Mesenchymal stem cell (in vitro differentiated cells and primary cell): Measurements from ENCODE around the gene FAM76A.

Experiments
- DNase-seq: peaks from one replicate; pipeline ENCODE4 v3.0.0-alpha.2; 2013
- H2AFZ ChIP-seq: one replicate; pipeline ENCODE4 v1.6.1; 2013; ENCODE audit warnings: low read depth, mild to moderate bottlenecking, control low read depth, inconsistent platforms, low read length, moderate library complexity
- H2AK5ac ChIP-seq: 2 replicates; pipeline ENCODE4 v1.6.1; 2013; ENCODE audit warnings: low read length, moderate library complexity, mild to moderate bottlenecking, inconsistent platforms; ENCODE audit not compliant: severe bottlenecking
- H2BK120ac ChIP-seq: one replicate; pipeline ENCODE4 v1.6.1; 2013; ENCODE audit warnings: low read depth, mild to moderate bottlenecking, inconsistent platforms, low read length, moderate library complexity
- H2BK12ac ChIP-seq, 2 experiments: one replicate each; pipeline ENCODE4 v1.6.1; 2013; ENCODE audit warnings: inconsistent platforms in 2 of 2, low read length in 2 of 2, mild to moderate bottlenecking in 2 of 2, moderate library complexity in 2 of 2, control low read depth in 1 of 2
- H2BK15ac ChIP-seq: one replicate; pipeline ENCODE4 v1.6.1; 2013; ENCODE audit warnings: mild to moderate bottlenecking, low read depth, inconsistent platforms; ENCODE audit not compliant: poor library complexity, severe bottlenecking
- H2BK5ac ChIP-seq: 2 replicates; pipeline ENCODE4 v1.6.1; 2013; ENCODE audit warnings: low read depth, mild to moderate bottlenecking, low read length, control low read depth, inconsistent platforms; ENCODE audit not compliant: poor library complexity, severe bottlenecking
- H3K14ac ChIP-seq, 2 experiments: one replicate each; pipeline ENCODE4 v1.6.1; 2013; ENCODE audit warnings: inconsistent platforms in 2 of 2, low read length in 2 of 2, control low read depth in 1 of 2, mild to moderate bottlenecking in 1 of 2, moderate library complexity in 1 of 2
- H3K18ac ChIP-seq, 2 experiments: one replicate each; pipeline ENCODE4 v1.6.1; 2013; ENCODE audit warnings: inconsistent platforms in 2 of 2, low read length in 2 of 2, control low read depth in 1 of 2, low read depth in 1 of 2, mild to moderate bottlenecking in 1 of 2
- H3K23ac ChIP-seq, 2 experiments: one replicate each; pipeline ENCODE4 v1.6.1; 2013; ENCODE audit warnings: inconsistent platforms in 2 of 2, low read length in 2 of 2, mild to moderate bottlenecking in 2 of 2, moderate library complexity in 2 of 2, control low read depth in 1 of 2
- H3K27ac ChIP-seq: 2 replicates; pipeline ENCODE4 v1.5.1; 2013; ENCODE audit warnings: mild to moderate bottlenecking, moderate library complexity, low read length, control low read depth, inconsistent platforms; ENCODE audit not compliant: poor library complexity, severe bottlenecking
- H3K27me3 ChIP-seq, 2 experiments: 2 replicates each; pipeline versions ENCODE4 v1.6.1 to v1.7.0; 2013; ENCODE audit warnings: low read length in 2 of 2, mild to moderate bottlenecking in 2 of 2, moderate library complexity in 2 of 2, control low read depth in 1 of 2, inconsistent platforms in 1 of 2; ENCODE audit not compliant: control insufficient read depth in 1 of 2, insufficient read depth in 1 of 2
- H3K36me3 ChIP-seq, 2 experiments: 2 replicates each; pipeline versions ENCODE4 v1.6.1 to v1.7.0; 2013; ENCODE audit warnings: low read length in 2 of 2, control low read depth in 1 of 2, inconsistent platforms in 1 of 2, low read depth in 1 of 2, mild to moderate bottlenecking in 1 of 2; ENCODE audit not compliant: insufficient read depth in 2 of 2, control insufficient read depth in 1 of 2
- H3K4ac ChIP-seq, 2 experiments: one replicate each; pipeline ENCODE4 v1.6.1; 2013; ENCODE audit warnings: inconsistent platforms in 2 of 2, low read length in 2 of 2, mild to moderate bottlenecking in 2 of 2, moderate library complexity in 2 of 2, control low read depth in 1 of 2, low read depth in 1 of 2
- H3K4me1 ChIP-seq: 2 replicates; pipeline ENCODE4 v1.6.1; 2013; ENCODE audit warnings: low read depth, low read length, control low read depth; ENCODE audit not compliant: control insufficient read depth, insufficient read depth
- H3K4me2 ChIP-seq: 2 replicates; pipeline ENCODE4 v1.6.1; 2013; ENCODE audit warnings: low read length, mild to moderate bottlenecking, inconsistent platforms; ENCODE audit not compliant: poor library complexity, severe bottlenecking
- H3K4me3 ChIP-seq, 2 experiments: 2 replicates each; pipeline versions ENCODE4 v1.5.1 to v1.7.0; 2013; ENCODE audit warnings: low read length in 2 of 2, mild to moderate bottlenecking in 2 of 2, control low read depth in 1 of 2, low read depth in 1 of 2; ENCODE audit not compliant: insufficient read depth in 1 of 2
- H3K79me1 ChIP-seq: replicated peaks from 2 replicates; pipeline ENCODE4 v1.6.1; 2013; ENCODE audit warnings: mild to moderate bottlenecking, control low read depth, low read length, inconsistent platforms; ENCODE audit not compliant: poor library complexity, severe bottlenecking
- H3K9ac ChIP-seq: 2 replicates; pipeline ENCODE4 v1.7.0; 2013; ENCODE audit warnings: mild to moderate bottlenecking, low read length, moderate library complexity
- H3K9me3 ChIP-seq: 2 replicates; pipeline ENCODE4 v1.7.0; 2013; ENCODE audit warnings: mild to moderate bottlenecking, low read length; ENCODE audit not compliant: control insufficient read depth
- H4K8ac ChIP-seq: one replicate; pipeline ENCODE4 v1.6.1; 2013; ENCODE audit warnings: inconsistent platforms, mild to moderate bottlenecking, low read length, moderate library complexity
- H4K91ac ChIP-seq: one replicate; pipeline ENCODE4 v1.6.1; 2013; ENCODE audit warnings: mild to moderate bottlenecking, low read length, inconsistent platforms
- WGBS: methylation state at CpG from one replicate; pipeline ENCODE4 v1.1.7; 2013; ENCODE audit warnings: mixed read lengths; 5-methylcytosine and 5-hydroxymethylcytosine counted together

The FAM76A gene

DNA sequence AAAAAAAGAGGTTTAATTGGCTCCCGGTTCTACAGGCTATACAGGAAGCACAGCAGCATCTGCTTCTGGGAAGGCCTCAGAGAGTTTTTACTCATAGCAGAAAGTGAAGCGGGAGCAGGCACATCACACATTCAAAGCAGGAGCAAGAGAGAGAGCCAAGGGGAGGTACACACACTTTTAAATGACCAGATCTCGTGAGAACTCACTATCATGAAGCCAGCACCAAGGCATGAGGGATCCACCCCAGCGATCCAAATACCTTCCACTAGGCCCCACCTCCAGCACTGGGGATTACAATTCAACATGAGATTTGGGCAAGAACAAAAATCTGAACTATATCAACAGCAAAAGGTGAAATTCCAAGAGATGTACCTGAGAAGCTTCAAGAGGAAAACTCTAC, 20.8 kb upstream of the FAM76A start:
- Histone ChIP-seq H3K9me3 (peaks cover 2% of the 10 kb centered on the region), H3K4me1 (no peaks in the 10 kb centered on the region)

GRCh38 chr1:27705545-27705944, 20.2 kb upstream of the FAM76A start:
- H2AK5ac ChIP-seq, result no peak overlapping the region
- no peak overlapping the region for H3K27ac ChIP-seq
- H4K91ac ChIP-seq, result no peak overlapping the region
- no peak overlapping the region for H2AFZ ChIP-seq
- H2BK5ac ChIP-seq, result no peak overlapping the region
- WGBS, result 33% methylated on average over 1 of the region's 2 CpGs
- peaks cover 2 to 5% of the 10 kb centered on the region in 2 experiments for H3K27me3 ChIP-seq
- H3K9me3 ChIP-seq, result peaks cover 2% of the 10 kb centered on the region
- H3K9ac ChIP-seq, result no peak overlapping the region
- no peak overlapping the region for H2BK12ac ChIP-seq
- H3K18ac ChIP-seq, result no peak overlapping the region
- H3K79me1 ChIP-seq, result no peaks in the 10 kb centered on the region
- H2BK120ac ChIP-seq, result no peak overlapping the region
- DNase-seq, result no peak
- no peaks in the 10 kb centered on the region for H3K4me1 ChIP-seq
- H3K4me3 ChIP-seq, result no peak overlapping the region
- no peak overlapping the region for H2BK15ac ChIP-seq
- H3K4me2 ChIP-seq, result no peak overlapping the region
- no peaks in the 10 kb centered on the region for H3K36me3 ChIP-seq
- no peak overlapping the region for H3K14ac ChIP-seq
- no peak overlapping the region for H3K23ac ChIP-seq
- H4K8ac ChIP-seq, result no peak overlapping the region
- no peak overlapping the region for H3K4ac ChIP-seq

More for the DNA sequence above, 20.8 kb upstream of the FAM76A start:
- Histone ChIP-seq H3K9ac (no peak overlapping the region), H2AK5ac (no peak overlapping the region), H4K8ac (no peak overlapping the region), H2BK12ac (no peak overlapping the region), H3K36me3 (no peaks in the 10 kb centered on the region), H2BK5ac (no peak overlapping the region), H3K79me1 (no peaks in the 10 kb centered on the region), H3K4ac (no peak overlapping the region), H2BK15ac (no peak overlapping the region), H3K18ac (no peak overlapping the region), H4K91ac (no peak overlapping the region), H3K27me3 (peaks cover 4 to 7% of the 10 kb centered on the region in 2 experiments), H3K4me3 (no peak overlapping the region), H2AFZ (no peak overlapping the region), H3K27ac (no peak overlapping the region), H3K4me2 (no peak overlapping the region), H2BK120ac (no peak overlapping the region), H3K14ac (no peak overlapping the region), H3K23ac (no peak overlapping the region)
- WGBS, result 69% methylated on average over 4 of the region's 4 CpGs
- no peak for DNase-seq

DNA sequence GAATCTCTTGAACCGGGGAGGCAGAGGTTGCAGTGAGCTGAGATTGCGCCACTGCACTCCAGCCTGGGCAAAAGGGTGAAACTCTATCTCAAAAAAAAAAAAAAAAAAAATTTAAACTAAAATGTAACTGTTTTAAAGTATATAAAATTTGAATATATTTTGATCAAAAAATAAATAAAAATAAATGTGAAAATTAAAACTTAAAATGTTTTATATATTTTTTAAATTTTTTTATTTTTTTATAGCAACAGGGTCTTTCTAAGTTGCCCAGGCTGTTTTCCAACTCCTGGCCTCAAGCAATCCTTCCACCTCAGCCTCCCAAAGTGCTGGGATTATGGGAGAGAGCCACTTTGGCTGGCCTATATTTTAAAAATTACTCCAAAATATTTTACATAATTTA, 15.2 kb upstream of the FAM76A start:
- Histone ChIP-seq H3K36me3 (no peaks in the 10 kb centered on the region), H3K9ac (no peak overlapping the region), H3K27ac (no peak overlapping the region), H2BK5ac (no peak overlapping the region), H2BK120ac (no peak overlapping the region), H4K91ac (no peak overlapping the region), H3K9me3 (peaks cover 2% of the 10 kb centered on the region), H2BK15ac (no peak overlapping the region), H3K18ac (no peak overlapping the region), H3K23ac (no peak overlapping the region), H3K79me1 (no peaks in the 10 kb centered on the region), H3K27me3 (peaks cover 5 to 6% of the 10 kb centered on the region in 2 experiments), H3K4me1 (no peaks in the 10 kb centered on the region), H2AFZ (no peak overlapping the region), H3K4me3 (no peak overlapping the region), H2AK5ac (no peak overlapping the region), H2BK12ac (no peak overlapping the region), H3K4ac (no peak overlapping the region), H3K4me2 (no peak overlapping the region), H3K14ac (no peak overlapping the region), H4K8ac (no peak overlapping the region)
- no peak for DNase-seq
- no CpG with 5 or more reads among the region's 2 CpGs for WGBS

GRCh38 chr1:27713139-27713725, 12.5 kb upstream of the FAM76A start:
- Histone ChIP-seq H2BK15ac (no peak overlapping the region), H2AFZ (no peak overlapping the region), H3K36me3 (no peaks in the 10 kb centered on the region), H4K8ac (no peak overlapping the region), H3K4me3 (no peak overlapping the region), H2AK5ac (no peak overlapping the region), H3K23ac (no peak overlapping the region), H2BK5ac (no peak overlapping the region), H3K14ac (no peak overlapping the region), H3K79me1 (no peaks in the 10 kb centered on the region), H3K4ac (no peak overlapping the region), H3K9ac (no peak overlapping the region), H3K27me3 (peaks cover 6 to 12% of the 10 kb centered on the region in 2 experiments), H3K18ac (no peak overlapping the region), H3K9me3 (peaks cover 7% of the 10 kb centered on the region), H3K27ac (no peak overlapping the region), H2BK120ac (no peak overlapping the region), H4K91ac (no peak overlapping the region), H3K4me2 (no peak overlapping the region), H3K4me1 (no peaks in the 10 kb centered on the region), H2BK12ac (no peak overlapping the region)
- no peak for DNase-seq
- WGBS, result 55% methylated on average over 2 of the region's 3 CpGs
